B cell (primary cell): ENCODE results near the gene CYP27A1.

ENCODE experiments used
- EZH2 ChIP-seq: IDR thresholded peaks from 2 replicates; pipeline ENCODE4 v1.6.1; 2012; ENCODE audit warnings: borderline replicate concordance, low read depth, mild to moderate bottlenecking, moderate library complexity, low read length; ENCODE audit not compliant: insufficient read depth, poor library complexity, severe bottlenecking
- TF ChIP-seq, protein P1 (sequence below): fragments of 200-600 bp; IDR thresholded peaks from one replicate; pipeline ENCODE4 v1.8.0; 2022; ENCODE audit warnings: antibody characterized with exemption, mild to moderate bottlenecking

DNA sequence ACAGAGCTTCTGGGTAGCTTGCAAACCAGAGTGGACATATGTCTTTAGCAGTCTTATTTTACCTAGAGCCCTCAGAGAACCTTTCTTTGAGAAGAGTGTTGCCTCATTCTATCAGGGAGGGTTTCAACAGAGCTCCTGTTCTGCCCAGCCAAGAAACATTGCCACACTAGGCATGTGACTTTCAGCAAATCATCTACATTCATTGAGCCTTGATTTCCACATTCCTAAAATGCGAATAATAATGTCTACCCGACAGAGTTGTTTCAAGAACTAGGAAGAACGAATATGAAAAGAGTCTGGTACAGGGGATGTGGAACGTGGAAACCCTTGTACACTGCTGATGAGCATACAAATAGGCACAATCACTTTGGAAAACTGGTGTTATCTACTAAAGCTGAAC lies 57.5 kb downstream of the CYP27A1 start:
- TF ChIP-seq, protein P1, sequence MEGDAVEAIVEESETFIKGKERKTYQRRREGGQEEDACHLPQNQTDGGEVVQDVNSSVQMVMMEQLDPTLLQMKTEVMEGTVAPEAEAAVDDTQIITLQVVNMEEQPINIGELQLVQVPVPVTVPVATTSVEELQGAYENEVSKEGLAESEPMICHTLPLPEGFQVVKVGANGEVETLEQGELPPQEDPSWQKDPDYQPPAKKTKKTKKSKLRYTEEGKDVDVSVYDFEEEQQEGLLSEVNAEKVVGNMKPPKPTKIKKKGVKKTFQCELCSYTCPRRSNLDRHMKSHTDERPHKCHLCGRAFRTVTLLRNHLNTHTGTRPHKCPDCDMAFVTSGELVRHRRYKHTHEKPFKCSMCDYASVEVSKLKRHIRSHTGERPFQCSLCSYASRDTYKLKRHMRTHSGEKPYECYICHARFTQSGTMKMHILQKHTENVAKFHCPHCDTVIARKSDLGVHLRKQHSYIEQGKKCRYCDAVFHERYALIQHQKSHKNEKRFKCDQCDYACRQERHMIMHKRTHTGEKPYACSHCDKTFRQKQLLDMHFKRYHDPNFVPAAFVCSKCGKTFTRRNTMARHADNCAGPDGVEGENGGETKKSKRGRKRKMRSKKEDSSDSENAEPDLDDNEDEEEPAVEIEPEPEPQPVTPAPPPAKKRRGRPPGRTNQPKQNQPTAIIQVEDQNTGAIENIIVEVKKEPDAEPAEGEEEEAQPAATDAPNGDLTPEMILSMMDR = no peak
- no peak for TF ChIP-seq EZH2
